PC-9 (cell line): Measurements from ENCODE around the gene GPR176. TPM values are rescaled to one million over a fixed set of nuclear protein-coding genes. Genes with fewer than 3 reads are reported as not detected.

Experiments used
- BruUV-seq: library from RNA; stranded (reverse); fragments of 400-500 nt; replicated peaks from 2 replicates; lab custom pipeline; 2021; lab: Mats Ljungman, UMichigan
- CTCF ChIA-PET: fragments of 300-600 bp; sonication (Branson Sonifier 250); formaldehyde crosslinking; loops from one replicate; lab custom pipeline; 2022; ENCODE audit warnings: antibody characterized with exemption; lab: Charles Lee
- POLR2A ChIA-PET: fragments of 300-600 bp; sonication (Branson Sonifier 250); formaldehyde crosslinking; loops from one replicate; lab custom pipeline; 2022; ENCODE audit warnings: antibody characterized with exemption; ENCODE audit not compliant: unreplicated experiment; lab: Charles Lee
- DNase-seq, 2 experiments: peaks; one replicate each; pipeline versions ENCODE4 v3.0.0 to v3.0.0-alpha.2; 2015 to 2022; ENCODE audit warnings: mixed read lengths in 1 of 2
- H2AFZ ChIP-seq: fragments of 200-600 bp; sonication (generic); 2 replicates; pipeline ENCODE4 v1.8.1; 2017; ENCODE audit warnings: antibody characterized with exemption
- H3F3A ChIP-seq: fragments of 200-600 bp; sonication (generic); 2 replicates; pipeline ENCODE4 v1.8.1; 2017; ENCODE audit warnings: antibody characterized with exemption, mild to moderate bottlenecking, low read depth; ENCODE audit not compliant: insufficient read depth
- H3K27ac ChIP-seq: fragments of 200-600 bp; sonication (generic); 2 replicates; pipeline ENCODE4 v1.6.1; 2016; ENCODE audit warnings: mixed run types
- H3K27me3 ChIP-seq: fragments of 200-600 bp; sonication (generic); 2 replicates; pipeline ENCODE4 v1.6.1; 2016; ENCODE audit warnings: low read depth, mixed run types; ENCODE audit not compliant: insufficient read depth
- H3K36me3 ChIP-seq: fragments of 200-600 bp; sonication (generic); 2 replicates; pipeline ENCODE4 v1.6.1; 2016; ENCODE audit warnings: low read depth, mixed run types
- H3K4me1 ChIP-seq: fragments of 200-600 bp; sonication (generic); replicated peaks from 2 replicates; pipeline ENCODE4 v1.6.1; 2016; ENCODE audit warnings: mixed run types; ENCODE audit not compliant: insufficient read depth
- H3K4me2 ChIP-seq: fragments of 200-600 bp; sonication (generic); 2 replicates; pipeline ENCODE4 v1.6.1; 2017; ENCODE audit warnings: mixed run types
- H3K4me3 ChIP-seq: fragments of 200-600 bp; sonication (generic); 2 replicates; pipeline ENCODE4 v1.6.1; 2016; ENCODE audit warnings: mixed run types
- H3K79me2 ChIP-seq: fragments of 200-600 bp; sonication (generic); 2 replicates; pipeline ENCODE4 v1.6.1; 2017; ENCODE audit warnings: low read depth, mixed run types
- H3K9me2 ChIP-seq: fragments of 200-600 bp; sonication (generic); 2 replicates; pipeline ENCODE4 v1.8.1; 2017; ENCODE audit warnings: mild to moderate bottlenecking; ENCODE audit not compliant: insufficient read depth
- H3K9me3 ChIP-seq: fragments of 200-600 bp; sonication (generic); 2 replicates; pipeline ENCODE4 v1.8.1; 2016; ENCODE audit warnings: low read depth; ENCODE audit not compliant: insufficient read depth
- H4K20me1 ChIP-seq: fragments of 200-600 bp; sonication (generic); 2 replicates; pipeline ENCODE4 v1.8.1; 2017; ENCODE audit not compliant: insufficient read depth
- EZH2 ChIP-seq: fragments of 200-600 bp; sonication (generic); IDR thresholded peaks from 2 replicates; pipeline ENCODE4 v1.8.0; 2017; ENCODE audit warnings: antibody characterized with exemption, low read depth
- intact Hi-C: fragments of 100-400 bp; cut with micrococcal nuclease; formaldehyde crosslinking; loops from one replicate; pipeline ENCODE4 v1.10.0; 2022; ENCODE audit not compliant: unreplicated experiment
- total RNA-seq: library from RNA; stranded (reverse); gene quantifications from 2 replicates; pipeline ENCODE4 v1.2.3, GENCODE V29; 2021
- TF ChIP-seq, protein P1 (sequence below): fragments of 200-600 bp; sonication (generic); conservative IDR thresholded peaks from 2 replicates; pipeline ENCODE4 v1.6.1; 2017; ENCODE audit warnings: mixed run types, antibody characterized with exemption, mild to moderate bottlenecking, moderate library complexity

The GPR176 gene
- total RNA-seq, 1 experiment from 2014 or later = 4.7 TPM

DNA sequence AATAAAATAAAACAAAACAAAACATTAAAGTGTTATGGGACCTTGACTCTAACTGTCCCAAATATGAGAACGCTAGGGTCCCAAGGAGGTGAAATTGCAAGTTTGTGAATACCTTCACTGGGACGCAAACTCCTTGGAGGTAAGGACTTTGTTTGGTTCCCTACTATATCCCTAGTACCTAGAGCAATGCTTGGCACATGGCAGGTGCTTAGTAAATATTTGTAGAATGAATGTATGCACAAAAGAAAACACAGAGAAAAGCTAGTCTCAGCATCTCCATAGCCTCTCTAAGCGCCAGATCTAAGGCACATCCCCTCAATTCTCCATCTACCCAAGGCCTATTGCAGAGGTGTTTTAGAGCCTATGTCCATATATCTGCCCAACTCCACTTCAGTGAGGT is 30.5 kb downstream of the GPR176 start:
- no TSS peak for BruUV-seq
- H4K20me1 ChIP-seq = no peaks in the 10 kb centered on the region
- no peaks in the 10 kb centered on the region for H3K27me3 ChIP-seq
- H3K4me3 ChIP-seq = no peak overlapping the region
- intact Hi-C loops = no loop called here
- ChIA-PET POLR2A (no interaction called here), CTCF (no interaction called here)
- H3K79me2 ChIP-seq = no peaks in the 10 kb centered on the region
- no peak for DNase-seq
- no peak overlapping the region for H2AFZ ChIP-seq
- H3K9me3 ChIP-seq = no peaks in the 10 kb centered on the region
- no peaks in the 10 kb centered on the region for H3K36me3 ChIP-seq
- no peaks in the 10 kb centered on the region for H3K9me2 ChIP-seq
- TF ChIP-seq, protein P1, sequence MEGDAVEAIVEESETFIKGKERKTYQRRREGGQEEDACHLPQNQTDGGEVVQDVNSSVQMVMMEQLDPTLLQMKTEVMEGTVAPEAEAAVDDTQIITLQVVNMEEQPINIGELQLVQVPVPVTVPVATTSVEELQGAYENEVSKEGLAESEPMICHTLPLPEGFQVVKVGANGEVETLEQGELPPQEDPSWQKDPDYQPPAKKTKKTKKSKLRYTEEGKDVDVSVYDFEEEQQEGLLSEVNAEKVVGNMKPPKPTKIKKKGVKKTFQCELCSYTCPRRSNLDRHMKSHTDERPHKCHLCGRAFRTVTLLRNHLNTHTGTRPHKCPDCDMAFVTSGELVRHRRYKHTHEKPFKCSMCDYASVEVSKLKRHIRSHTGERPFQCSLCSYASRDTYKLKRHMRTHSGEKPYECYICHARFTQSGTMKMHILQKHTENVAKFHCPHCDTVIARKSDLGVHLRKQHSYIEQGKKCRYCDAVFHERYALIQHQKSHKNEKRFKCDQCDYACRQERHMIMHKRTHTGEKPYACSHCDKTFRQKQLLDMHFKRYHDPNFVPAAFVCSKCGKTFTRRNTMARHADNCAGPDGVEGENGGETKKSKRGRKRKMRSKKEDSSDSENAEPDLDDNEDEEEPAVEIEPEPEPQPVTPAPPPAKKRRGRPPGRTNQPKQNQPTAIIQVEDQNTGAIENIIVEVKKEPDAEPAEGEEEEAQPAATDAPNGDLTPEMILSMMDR = no peak
- TF ChIP-seq EZH2 = no peak
- H3K4me2 ChIP-seq = no peak overlapping the region
- H3K27ac ChIP-seq = no peak overlapping the region
- H3F3A ChIP-seq = no peaks in the 10 kb centered on the region
- peaks cover 4% of the 10 kb centered on the region; the same call in 1 of the 2 replicates for H3K4me1 ChIP-seq

DNA sequence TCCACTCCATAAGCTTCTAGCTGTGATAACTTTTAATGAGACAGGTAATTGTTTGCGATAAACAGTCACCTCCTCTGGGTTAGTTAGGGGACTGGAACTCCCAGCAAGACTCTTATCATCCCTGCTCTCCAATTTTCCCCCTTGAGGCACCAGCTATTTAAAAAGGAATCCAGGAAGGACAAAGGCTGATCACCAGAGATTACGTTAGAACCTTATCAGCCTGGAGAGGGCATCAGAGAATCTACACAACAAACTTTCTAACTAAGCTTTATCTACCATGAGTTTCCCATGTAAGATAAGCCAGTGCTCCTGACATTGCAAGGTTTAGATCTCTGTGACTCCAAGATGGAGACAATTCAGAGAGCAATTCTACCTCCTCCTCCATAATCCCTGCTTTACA is 31.3 kb downstream of the GPR176 start:
- H3K27me3 ChIP-seq = no peaks in the 10 kb centered on the region
- H3K9me2 ChIP-seq = no peaks in the 10 kb centered on the region
- H3K4me3 ChIP-seq = no peak overlapping the region
- peaks cover 4% of the 10 kb centered on the region; the same call in 1 of the 2 replicates for H3K4me1 ChIP-seq
- TF ChIP-seq, protein P1 = no peak
- no peak for TF ChIP-seq EZH2
- H3K4me2 ChIP-seq = no peak overlapping the region
- H3K9me3 ChIP-seq = no peaks in the 10 kb centered on the region
- intact Hi-C loops = no loop called here
- no TSS peak for BruUV-seq
- ChIA-PET POLR2A (no interaction called here), CTCF (interaction anchor here (0.6 kb wide), 1 partner anchor 433 kb away, joined by 12 read pairs; no protein-coding TSS in a partner anchor)
- no peaks in the 10 kb centered on the region for H3K36me3 ChIP-seq
- H2AFZ ChIP-seq = no peak overlapping the region
- H4K20me1 ChIP-seq = no peaks in the 10 kb centered on the region
- no peaks in the 10 kb centered on the region for H3K79me2 ChIP-seq
- H3K27ac ChIP-seq = no peak overlapping the region
- no peaks in the 10 kb centered on the region for H3F3A ChIP-seq
- DNase-seq = no peak

DNA sequence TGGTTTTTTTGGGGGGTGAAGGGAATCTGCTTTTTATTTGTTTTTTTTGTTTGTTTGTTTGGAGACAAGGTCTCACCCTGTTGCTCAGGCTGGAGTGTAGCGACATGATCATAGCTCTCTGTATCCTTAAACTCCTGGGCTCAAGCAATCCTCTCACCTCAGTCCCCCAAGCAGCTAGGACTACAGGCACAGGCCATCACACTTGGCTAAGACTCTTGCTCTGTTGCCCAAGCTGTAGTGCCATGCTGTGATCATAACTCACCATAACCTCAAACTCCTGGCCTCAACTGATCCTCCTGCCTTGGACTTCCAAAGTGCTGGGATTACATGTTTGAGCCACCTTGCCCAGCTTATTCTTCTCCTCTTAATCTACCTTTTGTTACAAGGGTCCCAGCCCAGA is 31.8 kb downstream of the GPR176 start:
- H3K4me1 ChIP-seq = peaks cover 4% of the 10 kb centered on the region; the same call in 1 of the 2 replicates
- CTCF ChIA-PET = no interaction called here

More for the DNA sequence above, 31.8 kb downstream of the GPR176 start:
- no peaks in the 10 kb centered on the region for H3K36me3 ChIP-seq
- POLR2A ChIA-PET = interaction anchor here (0.5 kb wide), 1 partner anchor 1186 kb away, joined by 5 read pairs; no protein-coding TSS in a partner anchor
- intact Hi-C loops = no loop called here
- H3K9me3 ChIP-seq = no peaks in the 10 kb centered on the region
- H3K9me2 ChIP-seq = no peaks in the 10 kb centered on the region
- BruUV-seq = no TSS peak
- H3K79me2 ChIP-seq = no peaks in the 10 kb centered on the region
- no peak overlapping the region for H3K4me3 ChIP-seq
- H3K4me2 ChIP-seq = no peak overlapping the region
- H2AFZ ChIP-seq = no peak overlapping the region
- H4K20me1 ChIP-seq = no peaks in the 10 kb centered on the region
- H3F3A ChIP-seq = no peaks in the 10 kb centered on the region
- no peak overlapping the region for H3K27ac ChIP-seq
- no peak for DNase-seq
- no peaks in the 10 kb centered on the region for H3K27me3 ChIP-seq
- TF ChIP-seq EZH2 = no peak
- TF ChIP-seq, protein P1 = no peak
